ENCODE data around the gene LDAH.
"Not testable (repeated sequence)": the region's sequence is repeated elsewhere in the genome, so short reads cannot be mapped to it uniquely, and the experiment has no call there.

Gene LDAH

GRCh38 chr2:20822535-20823490, at the start of gene LDAH:
Gene LDAH, minus strand, starts transcription at chr2:20823101. Its CDS starts 21,638 bp downstream, at chr2:20801463.
- peak; percentile 49 to 80 (median 59) for DNase-seq (ENCODE audit: low read depth in 3 of 3, low spot score in 1 of 3)

DNA sequence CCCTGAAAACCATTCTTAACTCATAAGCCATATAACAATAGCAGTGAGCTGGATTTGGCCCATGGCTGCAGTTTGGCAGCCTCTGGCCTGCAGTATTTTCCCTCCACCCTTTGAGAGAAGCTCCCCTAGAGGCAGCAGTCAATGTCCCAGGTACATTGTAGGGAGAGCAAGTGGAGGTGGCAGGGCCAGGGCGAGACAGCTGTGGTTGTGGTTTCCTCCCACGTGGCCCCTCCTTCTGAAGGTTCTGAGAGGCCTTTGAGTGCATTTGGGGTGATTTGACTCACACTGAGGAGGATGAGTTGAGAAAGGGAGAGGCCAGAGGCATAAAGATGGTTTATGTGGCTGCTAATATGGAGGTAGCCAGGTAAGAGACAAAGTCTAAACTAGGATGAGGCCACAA, 45.5 kb upstream of the LDAH start:
- DNase-seq (ENCODE audit: low read depth in 3 of 3, low spot score in 1 of 3) = peak; percentile 3 to 11 (median 8)

GRCh38 chr2:20862850-20863249, 39.9 kb upstream of the LDAH start:
- no peak for DNase-seq (ENCODE audit: low read depth in 3 of 3, low spot score in 1 of 3)

DNA sequence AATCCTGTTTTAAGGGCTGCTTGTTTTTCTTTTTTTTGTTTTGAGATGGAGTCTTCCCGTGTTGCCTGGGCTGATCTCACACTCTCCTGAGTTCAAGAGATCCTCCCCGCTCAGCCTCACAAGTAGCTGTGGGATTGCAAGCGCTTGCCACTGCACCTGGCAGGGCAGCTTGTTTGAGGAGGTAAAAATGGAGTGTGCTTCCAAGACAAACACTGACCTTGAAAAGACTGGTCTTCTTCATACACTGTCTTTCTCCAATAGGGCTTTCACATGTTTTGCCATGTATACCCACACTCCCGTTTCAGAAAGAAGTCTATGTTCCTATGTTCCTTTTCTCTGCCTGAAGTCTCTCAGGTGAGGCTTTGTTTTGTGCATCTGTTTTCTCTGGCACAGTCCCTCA, 32.6 kb upstream of the LDAH start:
- DNase-seq (ENCODE audit: low read depth in 3 of 3, low spot score in 1 of 3) = no peak

DNA sequence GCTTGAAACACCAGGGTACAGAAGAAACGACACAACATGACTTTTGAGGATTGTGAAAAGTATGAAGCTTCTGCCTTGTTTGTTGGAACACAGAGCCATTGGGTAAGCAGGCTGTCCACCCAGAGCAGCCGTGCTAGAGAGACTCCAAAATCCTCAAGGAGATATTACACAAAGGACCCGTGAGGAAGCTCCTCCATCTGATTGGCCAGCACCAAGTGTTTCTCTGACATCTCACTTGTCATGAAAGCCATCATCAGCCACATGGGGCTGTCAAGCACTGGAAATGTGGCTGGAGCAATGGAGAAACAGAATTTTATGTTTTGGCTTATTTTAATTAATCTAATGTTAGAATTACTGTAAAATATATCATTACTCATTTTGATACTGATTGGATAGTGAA, 29.8 kb upstream of the LDAH start:
- no peak for DNase-seq (ENCODE audit: low read depth in 3 of 3, low spot score in 1 of 3)

- DNase-seq (ENCODE audit: low read depth in 3 of 3, low spot score in 1 of 3) = no peak
Measured at GRCh38 chr2:20852139-20852538, 29.2 kb upstream of the LDAH start.

GRCh38 chr2:20844246-20844645, 21.3 kb upstream of the LDAH start:
- DNase-seq (ENCODE audit: low read depth in 3 of 3, low spot score in 1 of 3) = no peak

DNA sequence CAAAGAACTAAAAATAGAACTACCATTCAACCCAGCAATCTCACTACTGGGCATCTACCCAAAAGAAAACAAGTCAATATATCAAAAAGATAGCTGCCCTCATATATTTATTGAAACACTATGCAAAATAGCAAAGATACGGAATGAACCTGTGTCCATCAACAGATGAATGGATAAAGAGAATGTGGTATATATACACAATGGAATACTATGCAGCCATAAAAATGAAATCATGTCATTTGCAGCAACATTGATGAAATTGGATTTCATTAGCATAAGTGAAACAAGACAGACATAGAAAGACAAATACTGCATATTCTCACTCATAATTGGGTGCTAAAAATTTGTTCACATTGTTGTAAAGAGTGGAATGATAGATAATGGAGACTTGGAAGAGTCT, 16.2 kb upstream of the LDAH start:
- no peak for DNase-seq (ENCODE audit: low read depth in 3 of 3, low spot score in 1 of 3)

GRCh38 chr2:20838016-20838415, 15.1 kb upstream of the LDAH start:
- no peak for DNase-seq (ENCODE audit: low read depth in 3 of 3, low spot score in 1 of 3)

DNA sequence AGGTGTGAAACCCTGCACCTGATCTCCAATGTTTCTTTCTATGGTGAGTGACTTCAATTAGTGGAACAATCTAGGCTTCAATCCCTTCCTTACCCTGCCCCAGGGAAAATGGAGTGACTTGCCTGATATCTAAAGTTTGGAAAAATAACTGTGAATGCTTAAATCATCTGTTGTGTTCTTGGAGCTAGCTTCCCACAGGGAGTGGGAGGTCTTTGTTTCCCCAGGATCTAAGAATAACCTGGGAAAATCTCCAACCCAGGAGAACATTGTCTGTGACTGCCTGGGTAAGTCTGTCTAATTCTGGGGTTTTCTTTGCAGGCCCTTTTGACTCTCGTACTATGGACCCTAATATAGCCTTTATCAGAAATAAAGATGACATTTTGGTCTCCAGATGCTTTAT, 13.6 kb upstream of the LDAH start:
- no peak for DNase-seq (ENCODE audit: low read depth in 3 of 3, low spot score in 1 of 3)

DNA sequence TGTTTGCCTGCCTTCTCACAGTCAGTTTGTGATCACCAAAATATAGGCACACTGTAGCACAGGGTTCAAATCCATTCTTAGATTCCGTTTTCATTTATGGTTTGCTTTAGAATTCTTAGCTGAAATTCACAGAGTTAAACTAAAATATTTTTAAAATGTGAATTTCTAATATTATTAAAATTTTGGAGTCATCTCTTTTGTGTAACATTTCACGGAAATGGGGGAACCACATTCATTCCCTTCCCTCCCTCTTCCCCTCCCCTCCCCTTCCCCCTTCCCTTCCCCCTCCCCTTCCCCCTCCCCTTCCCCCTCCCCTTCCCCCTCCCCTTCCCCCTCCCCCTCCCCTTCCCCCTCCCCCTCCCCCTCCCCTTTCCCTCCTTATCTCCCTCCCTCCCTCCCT, 11.4 kb upstream of the LDAH start:
- no peak for DNase-seq (ENCODE audit: low read depth in 3 of 3, low spot score in 1 of 3)

DNA sequence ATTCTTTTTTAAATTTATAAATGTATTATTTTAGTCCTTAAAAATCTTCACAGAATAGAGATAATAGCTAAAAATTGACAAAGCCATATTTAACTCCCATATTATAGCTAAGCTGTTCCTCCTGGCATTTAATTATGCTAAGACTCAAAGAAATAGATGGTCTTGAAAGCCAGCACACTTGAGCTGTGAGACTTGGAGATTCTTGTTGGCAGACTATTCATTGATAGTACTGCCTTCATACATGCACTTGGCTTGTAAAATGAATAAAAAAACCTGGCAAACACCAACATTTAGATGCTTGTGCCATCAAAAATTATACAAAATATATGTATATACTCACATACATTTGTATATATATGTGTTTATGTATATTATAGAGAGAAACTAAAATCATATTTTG, 9.7 kb upstream of the LDAH start:
- no peak for DNase-seq (ENCODE audit: low read depth in 3 of 3, low spot score in 1 of 3)

- DNase-seq (ENCODE audit: low read depth in 3 of 3, low spot score in 1 of 3) = no peak
Measured at GRCh38 chr2:20829861-20830260, 7.0 kb upstream of the LDAH start.

GRCh38 chr2:20823917-20824316, 1.0 kb upstream of the LDAH start:
- no peak for DNase-seq (ENCODE audit: low read depth in 3 of 3, low spot score in 1 of 3)

DNA sequence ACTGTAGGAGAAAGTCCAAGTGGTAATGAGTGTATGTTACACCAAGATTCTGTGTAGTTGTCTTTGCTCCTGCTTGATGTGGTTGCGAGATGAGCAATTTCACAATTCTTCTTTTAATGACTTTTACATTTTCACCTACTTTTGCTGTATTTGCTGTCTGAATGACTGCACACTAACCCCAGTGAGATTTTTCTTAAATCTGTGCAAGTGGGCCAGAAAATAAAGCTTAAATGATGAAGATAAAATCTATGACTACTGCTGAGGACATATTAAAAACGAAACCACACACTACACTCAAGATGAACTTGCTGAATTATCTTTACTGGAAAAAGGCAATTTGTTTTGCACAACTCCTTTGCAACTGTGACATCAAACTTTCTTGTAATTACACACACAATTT, 4.1 kb downstream of the LDAH start:
- DNase-seq (ENCODE audit: low read depth in 3 of 3, low spot score in 1 of 3) = no peak

DNA sequence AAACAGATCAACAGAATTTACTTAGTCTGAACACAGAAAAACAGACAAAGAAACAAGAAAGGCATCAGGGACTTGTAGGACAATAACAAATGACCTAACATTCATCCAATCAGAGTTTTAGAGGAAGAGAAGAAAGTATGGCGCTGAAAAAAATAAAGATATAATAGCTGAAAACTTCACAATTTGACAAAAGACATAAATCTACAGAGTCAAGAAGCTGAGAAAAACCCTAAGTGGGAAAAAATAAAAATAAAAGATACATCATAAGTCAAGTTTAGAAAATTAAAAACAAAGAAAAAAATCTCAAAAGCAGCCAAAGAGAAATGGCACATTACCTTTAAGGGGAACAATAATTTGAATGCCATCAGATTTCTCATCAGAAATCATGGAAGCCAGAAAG, 7.7 kb downstream of the LDAH start:
- no peak for DNase-seq (ENCODE audit: low read depth in 3 of 3, low spot score in 1 of 3)

GRCh38 chr2:20812779-20813178, 10.1 kb downstream of the LDAH start:
- DNase-seq (ENCODE audit: low read depth in 3 of 3, low spot score in 1 of 3) = no peak

GRCh38 chr2:20806286-20806685, 16.6 kb downstream of the LDAH start:
- DNase-seq (ENCODE audit: low read depth in 3 of 3, low spot score in 1 of 3) = no peak

DNA sequence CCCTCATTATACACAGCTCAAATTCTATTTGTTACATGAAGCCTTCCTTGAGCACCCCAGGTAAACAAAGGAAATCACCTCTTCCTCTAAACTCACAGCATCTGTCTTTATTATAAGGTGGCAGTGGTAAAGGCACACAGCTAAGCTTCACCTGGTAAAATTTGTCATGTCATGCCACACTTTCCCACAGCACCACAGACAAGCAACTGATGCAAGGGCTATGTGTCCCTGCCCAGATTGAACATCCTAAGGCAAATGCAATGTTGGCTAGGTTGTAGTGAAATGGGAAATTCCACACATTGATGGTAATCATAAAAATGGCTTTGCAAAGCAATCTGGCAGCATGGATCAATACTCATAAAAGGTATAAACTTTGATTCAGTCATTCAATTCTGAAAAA, 18.9 kb downstream of the LDAH start:
- DNase-seq (ENCODE audit: low read depth in 3 of 3, low spot score in 1 of 3) = no peak

DNA sequence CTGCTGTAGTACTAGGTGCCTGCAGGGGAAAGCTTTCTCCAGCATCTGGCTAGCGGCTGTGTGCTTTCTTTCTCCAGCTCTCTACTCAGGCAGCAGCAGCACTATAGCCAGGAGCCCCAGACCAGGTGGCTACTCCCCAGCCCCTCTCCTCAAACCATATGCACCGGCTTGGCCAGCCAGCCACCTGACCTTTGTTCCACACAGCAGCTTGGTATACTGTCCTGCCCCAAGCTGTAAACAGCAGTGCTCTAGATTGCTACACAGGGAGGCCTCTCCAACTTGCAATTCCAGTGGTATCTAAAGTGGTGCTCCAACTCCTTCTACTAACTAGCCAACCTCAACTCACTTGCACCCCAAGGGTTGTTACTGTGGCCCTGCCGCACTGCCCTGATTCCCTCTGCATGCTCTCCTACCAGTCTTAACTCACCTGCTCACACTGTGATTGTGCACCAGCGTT, 19.6 kb downstream of the LDAH start:
- DNase-seq (ENCODE audit: low read depth in 3 of 3, low spot score in 1 of 3) = no peak

DNA sequence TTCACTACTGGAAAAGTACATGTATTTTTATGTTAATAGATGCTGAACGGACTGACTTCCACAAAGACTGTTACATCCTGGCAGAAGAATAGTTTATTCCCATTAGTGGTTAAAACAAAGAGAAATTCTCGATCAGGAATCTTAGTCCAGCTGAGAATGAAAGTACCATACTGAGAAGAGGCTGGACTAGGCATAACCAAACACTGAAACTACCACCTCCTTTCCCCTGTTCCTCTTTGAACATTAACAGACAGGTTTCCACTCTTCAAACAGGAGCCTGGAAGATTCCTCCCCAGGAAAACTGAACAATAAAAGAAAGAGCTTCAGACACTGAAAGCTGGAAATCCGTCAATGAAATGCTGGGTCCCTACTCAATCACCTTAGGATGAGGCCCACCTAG, 25.8 kb downstream of the LDAH start:
- no peak for DNase-seq (ENCODE audit: low read depth in 3 of 3, low spot score in 1 of 3)

GRCh38 chr2:20796374-20796791, 26.5 kb downstream of the LDAH start:
- no peak for DNase-seq (ENCODE audit: low read depth in 3 of 3, low spot score in 1 of 3)

GRCh38 chr2:20793944-20794343, 29.0 kb downstream of the LDAH start:
- DNase-seq (ENCODE audit: low read depth in 3 of 3, low spot score in 1 of 3) = not testable (repeated sequence)
